Esophagus muscularis mucosa (tissue), 3 donors: Measurements from ENCODE around the gene PTPRCAP.

ENCODE experiments used
- POLR2A ChIP-seq: fragments of 450-650 bp; IDR thresholded peaks from one replicate; pipeline ENCODE4 v1.6.1; 2017; ENCODE audit warnings: antibody characterized with exemption, moderate library complexity, mild to moderate bottlenecking, low read depth
- TF ChIP-seq, protein P1 (sequence below), 3 experiments: fragments of 200-600 bp in 2 of 3; fragments of 450-650 bp in 1 of 3; sonication (generic) in 2 of 3; IDR thresholded peaks; one replicate each; pipeline ENCODE4 v1.5.1; 2017 to 2019; ENCODE audit warnings: antibody characterized with exemption in 3 of 3, mild to moderate bottlenecking in 2 of 3, moderate library complexity in 1 of 3

DNA sequence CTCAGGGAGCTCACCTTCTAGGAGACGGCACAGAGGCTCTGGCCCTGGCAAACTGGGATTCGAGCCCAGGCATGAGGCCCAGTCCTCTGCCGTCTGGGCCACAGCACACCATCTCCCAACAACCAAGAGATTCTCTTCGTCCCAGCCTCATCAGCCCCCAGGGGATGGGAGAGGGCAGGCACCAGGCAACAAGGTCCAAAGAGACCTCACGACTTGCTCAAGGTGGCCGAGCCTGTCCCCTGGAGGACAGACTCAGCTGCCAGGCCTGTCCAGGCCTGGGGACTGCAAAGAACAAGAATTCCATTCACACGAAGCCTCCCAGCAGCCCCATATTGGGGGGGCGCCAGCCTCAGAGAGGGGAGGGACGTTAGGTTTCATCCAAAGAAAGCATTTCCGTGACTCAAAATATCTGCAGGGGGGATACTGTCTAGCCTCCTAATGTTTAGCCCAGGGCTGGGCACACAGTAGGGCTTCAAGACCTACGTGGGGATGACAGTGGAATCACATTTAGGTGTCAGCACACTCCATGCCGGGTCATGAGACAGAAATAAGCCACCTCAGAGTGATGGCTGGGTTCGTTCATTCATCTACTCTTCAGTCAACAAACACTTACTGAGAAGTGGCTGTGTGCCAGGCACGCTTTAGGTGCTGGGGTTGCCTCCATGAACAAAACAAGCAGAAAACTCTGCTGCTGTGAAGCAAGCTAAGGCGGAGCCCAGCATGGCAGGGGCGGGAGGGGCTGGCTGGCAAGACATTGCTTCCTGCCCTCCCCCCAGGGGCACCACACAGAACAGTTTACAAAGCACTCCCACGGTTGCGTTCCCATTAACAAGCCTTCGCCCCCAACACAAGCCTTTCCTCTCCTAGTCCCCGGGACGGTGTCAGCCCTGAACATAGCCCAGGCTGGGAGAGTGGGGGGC lies 20.8 kb downstream of the PTPRCAP start:
- TF ChIP-seq, protein P1, sequence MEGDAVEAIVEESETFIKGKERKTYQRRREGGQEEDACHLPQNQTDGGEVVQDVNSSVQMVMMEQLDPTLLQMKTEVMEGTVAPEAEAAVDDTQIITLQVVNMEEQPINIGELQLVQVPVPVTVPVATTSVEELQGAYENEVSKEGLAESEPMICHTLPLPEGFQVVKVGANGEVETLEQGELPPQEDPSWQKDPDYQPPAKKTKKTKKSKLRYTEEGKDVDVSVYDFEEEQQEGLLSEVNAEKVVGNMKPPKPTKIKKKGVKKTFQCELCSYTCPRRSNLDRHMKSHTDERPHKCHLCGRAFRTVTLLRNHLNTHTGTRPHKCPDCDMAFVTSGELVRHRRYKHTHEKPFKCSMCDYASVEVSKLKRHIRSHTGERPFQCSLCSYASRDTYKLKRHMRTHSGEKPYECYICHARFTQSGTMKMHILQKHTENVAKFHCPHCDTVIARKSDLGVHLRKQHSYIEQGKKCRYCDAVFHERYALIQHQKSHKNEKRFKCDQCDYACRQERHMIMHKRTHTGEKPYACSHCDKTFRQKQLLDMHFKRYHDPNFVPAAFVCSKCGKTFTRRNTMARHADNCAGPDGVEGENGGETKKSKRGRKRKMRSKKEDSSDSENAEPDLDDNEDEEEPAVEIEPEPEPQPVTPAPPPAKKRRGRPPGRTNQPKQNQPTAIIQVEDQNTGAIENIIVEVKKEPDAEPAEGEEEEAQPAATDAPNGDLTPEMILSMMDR (IDR thresholded peaks at IDR 0.05): no peak
- no peak for TF ChIP-seq POLR2A
